Kidney glomerular epithelial cell (primary cell): ENCODE results near the gene METTL16.
A peak's percentile ranks its signal among the peaks of the same experiment; 100 is the strongest.

Experiments
- DNase-seq: peaks from one replicate; lab custom pipeline; 2025; lab: John Stamatoyannopoulos, UW

Gene METTL16

DNA sequence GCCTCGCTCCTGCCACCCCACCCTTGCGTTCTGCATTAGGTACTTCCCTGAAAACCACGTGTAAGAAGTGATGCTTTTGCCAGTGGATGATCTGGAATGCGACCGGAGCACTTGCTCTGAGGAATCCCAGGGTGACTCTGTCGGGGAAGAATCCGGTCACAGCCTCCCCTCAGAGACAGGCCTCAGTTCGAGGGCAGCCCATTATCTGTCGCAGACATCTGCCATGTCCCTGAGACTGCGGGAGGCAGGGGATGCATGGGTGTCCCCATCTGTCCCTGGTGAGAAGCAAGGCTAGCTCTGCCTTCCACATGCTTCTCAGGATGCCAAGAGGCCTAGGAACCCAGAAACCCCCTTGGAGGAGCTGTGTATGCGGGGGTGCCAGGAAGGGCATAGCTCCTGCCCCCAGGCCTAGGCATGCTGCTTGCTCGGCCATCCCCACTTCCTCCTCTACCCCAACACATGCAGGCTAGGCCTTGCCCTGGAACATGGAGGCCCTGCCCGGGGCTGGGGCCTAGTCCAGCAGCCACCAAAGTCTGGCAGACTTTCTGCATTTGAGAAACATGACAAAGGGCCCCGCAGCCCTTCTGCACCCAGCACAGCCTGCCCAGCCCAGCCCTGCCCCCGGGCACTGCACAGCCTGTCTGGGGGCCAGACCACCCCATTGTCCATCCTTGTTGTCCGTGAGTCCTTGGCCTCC lies 131.3 kb downstream of the METTL16 start:
- peak; percentile 16 for DNase-seq

DNA sequence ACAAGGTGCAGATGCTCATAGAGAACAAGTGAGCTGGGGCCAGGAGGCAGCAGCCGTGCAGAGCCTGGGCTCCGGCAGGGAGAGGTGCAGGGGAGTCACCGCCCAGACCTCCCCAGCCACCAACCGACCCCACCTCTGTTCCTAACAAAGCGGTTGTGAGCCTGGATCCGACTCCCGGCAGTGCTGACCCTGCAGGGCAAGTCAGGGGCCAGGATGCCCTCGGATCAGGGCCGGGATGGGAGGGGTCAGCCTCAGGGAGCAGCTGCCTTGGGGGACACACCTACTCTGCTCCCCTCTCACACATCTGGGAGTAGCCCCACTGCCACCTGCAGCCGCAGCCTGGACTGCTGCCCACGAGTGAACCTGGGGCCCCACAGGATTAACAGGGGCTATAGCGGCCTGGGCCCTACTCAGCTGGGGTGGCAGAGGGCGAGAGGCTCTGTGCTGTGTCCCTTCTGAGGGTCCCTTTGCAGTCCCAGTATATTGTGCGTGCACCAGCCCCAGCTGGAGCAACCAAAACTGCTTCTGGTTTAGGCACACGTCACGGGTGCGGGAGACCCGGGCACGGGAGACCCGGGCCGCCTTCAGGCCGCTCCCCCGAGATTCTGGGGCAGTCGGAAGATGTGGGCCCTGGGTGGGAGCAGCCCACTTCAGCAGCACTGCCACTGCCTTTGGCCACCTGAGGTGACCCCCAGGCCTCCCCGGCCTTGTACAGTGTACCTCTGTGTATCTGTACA lies 132.0 kb downstream of the METTL16 start:
- no peak for DNase-seq

DNA sequence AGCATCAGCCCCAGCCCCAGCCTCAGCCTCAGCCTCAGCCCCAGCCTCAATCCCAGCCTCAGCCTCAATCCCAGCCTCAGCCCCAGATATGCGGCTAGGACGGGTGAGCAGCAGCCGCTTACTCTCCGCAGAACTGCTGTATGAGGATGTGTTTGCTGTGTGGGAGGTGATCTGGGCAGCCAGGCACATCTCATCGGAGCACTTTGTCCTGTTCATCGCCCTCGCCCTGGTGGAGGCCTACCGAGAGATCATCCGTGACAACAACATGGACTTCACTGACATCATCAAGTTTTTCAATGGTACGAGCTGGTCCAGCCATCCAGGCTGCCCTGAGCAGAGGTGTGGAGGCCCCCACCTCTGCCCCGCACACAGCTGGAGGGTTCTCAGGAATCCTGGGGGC lies 132.8 kb downstream of the METTL16 start:
- peak; percentile 79 for DNase-seq

DNA sequence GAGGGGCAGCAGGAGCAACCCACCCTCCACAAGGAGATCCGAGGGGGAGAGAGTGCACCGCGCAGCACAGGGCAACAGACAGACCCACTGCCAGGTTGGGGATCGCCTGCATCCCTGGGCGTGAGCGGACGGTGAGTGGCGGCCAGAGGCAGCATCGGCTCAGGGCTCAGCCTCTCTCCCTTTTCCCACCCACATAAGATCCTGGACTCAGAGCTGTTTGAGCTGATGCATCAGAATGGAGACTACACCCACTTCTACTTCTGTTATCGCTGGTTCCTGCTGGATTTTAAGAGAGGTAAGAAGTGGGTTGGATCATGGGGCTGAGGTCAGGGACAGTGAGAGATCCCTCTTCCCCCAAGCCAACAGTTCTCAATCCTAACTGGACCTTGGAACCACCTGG lies 134.0 kb downstream of the METTL16 start:
- DNase-seq = no peak

DNA sequence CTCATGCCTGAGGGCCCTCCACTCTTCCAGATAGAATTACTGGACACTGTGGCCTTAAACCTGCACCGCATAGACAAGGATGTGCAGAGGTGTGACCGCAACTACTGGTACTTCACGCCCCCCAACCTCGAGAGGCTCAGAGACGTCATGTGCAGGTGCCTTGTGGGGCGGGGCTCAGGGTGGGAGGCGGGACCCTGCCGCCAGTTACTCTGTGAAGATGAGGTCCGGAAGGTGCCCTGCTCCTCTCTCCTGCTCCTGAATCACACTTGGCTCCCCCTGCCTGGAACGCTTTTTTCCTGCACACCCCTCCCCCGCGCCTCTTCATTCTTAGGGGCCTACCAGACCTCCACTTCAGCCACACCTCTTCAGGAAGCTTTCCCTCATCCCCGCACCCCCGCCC lies 135.6 kb downstream of the METTL16 start:
- no peak for DNase-seq

DNA sequence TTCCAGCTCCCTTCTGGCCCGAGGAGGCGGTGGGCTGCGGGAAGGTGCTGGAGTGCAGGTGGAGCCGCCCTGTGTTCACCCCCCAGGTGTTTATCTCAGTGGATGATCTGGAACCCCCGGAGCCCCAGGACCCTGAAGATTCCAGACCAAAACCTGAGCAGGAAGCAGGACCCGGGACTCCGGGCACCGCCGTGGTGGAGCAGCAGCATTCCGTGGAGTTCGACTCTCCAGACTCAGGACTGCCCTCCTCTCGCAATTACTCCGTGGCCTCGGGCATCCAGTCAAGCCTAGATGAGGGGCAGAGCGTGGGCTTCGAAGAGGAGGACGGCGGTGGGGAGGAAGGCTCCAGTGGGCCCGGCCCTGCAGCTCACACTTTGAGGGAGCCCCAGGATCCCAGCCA lies 136.3 kb downstream of the METTL16 start:
- DNase-seq = no peak

DNA sequence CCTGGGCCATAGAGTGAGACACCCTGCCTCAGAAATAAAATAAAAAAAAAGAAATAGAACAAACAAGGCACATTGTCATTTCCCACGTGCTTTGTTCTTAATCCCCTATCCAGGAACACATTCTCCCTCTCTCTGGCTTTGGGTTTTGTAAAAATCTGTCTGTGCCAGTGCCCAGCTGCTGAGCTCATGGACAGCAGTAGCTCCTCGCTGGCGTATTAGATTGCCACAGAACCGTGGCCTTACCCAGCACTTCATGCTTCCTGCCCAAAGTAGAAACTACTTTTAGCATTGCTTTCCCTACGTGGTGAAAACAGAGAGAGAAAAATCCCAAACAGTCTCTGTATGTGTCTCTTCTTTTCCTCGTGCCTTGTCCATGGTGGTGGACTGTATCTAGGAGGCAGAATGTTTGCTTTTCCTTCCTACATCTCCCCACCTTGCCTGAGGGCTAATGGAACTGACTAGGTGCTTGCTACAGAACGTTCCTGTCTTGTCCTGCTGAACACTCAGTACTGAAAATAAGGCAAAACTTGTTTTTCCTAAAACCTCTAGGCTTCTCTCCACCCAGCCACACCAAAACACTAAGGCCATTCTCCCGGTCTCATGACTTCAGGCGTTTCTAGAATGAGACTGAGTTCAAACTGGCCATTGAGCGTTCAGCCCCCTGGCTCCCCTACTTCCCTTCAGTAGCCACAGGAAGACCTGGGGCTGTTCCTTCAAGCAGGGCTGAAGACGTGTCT lies 137.0 kb downstream of the METTL16 start:
- no peak for DNase-seq

DNA sequence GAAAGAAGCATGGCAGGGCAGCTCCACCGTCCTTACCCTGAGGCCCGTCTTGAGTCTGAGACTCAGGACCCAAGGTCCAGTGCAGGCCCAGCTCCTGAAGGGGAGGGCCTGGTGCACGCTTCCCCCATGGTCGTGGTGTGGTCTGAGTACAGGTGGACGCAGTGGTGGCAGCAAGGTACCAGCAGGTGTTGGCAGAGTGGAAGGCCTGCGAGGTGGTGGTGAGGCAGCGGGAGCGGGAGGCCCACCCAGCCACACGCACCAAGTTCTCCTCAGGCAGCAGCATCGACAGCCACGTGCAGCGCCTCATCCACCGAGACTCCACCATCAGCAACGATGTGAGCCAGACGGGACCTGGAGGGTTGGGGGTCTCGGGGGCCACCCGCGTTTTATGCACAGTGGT lies 138.5 kb downstream of the METTL16 start:
- DNase-seq = no peak

DNA sequence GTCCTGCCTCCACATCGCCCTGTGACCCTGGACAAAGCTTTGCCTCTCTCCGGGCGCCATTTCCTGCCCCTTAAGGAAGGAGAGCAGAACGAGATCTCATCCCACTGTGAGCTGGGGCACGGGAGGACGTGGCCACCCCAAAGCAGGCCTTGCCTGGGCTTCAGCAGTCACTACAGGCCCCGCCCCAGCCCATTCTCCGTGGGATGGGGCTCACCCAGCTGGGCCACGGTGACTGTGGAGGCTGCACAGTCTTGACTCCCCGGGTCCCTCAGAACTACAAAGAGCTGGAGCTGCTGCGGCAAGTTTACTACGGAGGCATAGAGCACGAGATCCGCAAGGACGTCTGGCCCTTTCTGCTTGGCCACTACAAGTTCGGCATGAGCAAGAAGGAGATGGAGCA lies 139.0 kb downstream of the METTL16 start:
- DNase-seq = no peak

DNA sequence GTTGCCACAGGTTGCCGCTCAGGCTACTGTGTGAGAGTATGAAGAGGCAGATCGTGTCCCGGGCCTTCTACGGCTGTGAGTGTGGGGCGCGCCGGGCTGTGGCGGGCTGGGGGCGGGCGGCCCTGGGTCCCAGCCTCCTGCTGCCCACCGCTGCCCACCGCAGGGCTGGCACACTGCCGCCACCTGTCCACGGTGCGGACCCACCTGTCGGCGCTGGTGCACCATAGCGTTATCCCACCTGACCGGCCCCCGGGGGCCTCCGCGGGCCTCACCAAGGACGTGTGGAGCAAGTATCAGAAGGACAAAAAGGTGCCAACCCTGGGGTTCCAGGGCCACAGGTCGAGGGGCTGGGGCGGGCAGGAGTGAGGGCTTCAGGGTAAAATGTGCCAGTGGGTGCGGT lies 139.5 kb downstream of the METTL16 start:
- DNase-seq = no peak

DNA sequence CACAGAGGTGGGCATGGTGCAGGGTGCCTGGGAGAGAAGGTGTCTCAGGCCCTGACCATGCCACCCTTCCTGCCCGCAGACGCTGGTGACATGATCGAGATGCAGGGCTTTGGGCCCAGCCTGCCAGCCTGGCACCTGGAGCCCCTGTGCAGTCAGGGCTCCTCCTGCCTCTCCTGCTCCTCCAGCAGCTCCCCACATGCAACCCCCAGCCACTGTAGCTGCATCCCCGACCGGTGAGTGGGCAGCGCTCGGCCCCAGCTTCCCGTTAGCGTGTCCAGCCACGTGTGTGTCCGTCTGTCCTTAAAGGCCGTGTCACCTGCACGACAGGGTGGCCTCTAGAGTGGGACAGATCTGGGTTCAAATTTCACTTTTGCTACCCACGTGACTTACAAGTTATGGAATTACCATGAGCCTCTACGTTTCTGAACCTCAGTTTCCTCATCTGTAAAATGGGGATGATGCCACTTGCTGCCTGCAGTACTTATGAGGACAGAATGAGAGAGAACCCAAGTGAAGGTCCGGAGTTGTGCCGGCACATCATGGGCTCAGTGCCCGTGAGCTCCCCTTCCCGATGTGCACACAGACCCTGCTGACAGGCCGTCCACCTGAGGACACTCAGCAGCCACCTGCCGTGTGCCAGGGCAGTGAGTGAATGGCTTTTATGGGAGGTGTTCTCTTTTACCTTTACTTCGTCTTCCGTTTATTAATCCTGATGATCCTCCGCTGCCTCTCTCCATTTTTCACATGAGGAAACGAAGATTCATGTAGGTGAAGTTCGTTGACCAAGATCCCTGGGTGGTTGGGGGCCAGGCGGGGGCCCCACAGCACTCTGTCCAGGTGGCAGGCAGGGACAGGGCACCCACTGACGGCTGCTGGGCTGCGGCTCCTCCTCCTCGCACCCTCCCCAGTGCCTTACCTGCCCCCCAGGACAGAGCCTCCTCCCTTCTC lies 140.2 kb downstream of the METTL16 start:
- no peak for DNase-seq

DNA sequence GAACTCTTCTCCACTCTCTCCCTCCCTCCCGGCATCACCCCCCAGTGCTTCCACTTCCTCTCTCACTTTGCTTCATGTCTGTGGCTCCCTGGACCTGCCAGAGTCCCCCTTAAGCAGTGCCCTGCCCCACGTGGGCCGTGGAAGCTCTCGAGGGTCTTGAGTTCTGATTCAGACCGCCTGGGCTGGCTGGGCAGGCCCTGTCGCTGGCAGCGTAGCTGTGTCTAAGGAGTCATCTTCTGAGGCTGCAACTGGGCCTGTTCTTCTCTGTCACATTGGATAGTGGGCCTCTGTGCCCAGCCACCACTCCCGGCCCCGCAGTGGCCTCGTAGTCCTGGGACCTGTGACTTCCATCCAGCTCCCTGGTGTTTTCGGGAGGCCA lies 141.5 kb downstream of the METTL16 start:
- DNase-seq = no peak

DNA sequence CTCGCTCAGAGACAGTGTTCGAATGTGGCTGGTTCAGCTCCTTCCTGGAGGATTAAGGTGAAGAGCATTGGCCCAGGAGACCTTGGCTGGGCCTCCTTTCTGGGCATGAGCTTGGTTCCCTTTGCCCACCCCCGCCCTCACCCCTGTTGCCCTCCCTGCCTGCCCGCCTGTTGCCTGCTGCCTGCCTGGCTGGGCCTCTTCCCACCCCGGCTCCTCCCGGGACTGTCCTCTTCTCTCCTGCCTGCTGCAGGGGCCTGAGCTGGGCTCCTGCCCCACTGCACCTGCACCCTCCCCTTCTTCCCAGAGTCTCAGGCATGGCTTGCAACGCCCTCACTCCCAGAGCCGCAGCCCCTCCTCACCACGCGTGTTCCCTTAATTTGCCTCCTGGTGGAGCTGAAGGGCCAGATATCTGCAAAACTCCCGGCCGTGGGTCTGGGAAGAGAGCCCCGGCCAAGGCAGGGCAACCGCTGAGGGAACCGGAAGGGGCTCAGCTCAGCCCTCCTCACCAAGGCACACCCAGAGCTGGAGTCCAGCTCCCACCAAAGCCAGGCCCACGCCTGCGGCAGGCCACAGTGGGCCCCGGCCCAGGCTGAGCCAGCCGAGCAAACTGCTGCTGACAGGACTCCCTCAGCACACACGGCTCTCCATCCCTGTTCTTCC lies 142.0 kb downstream of the METTL16 start:
- no peak for DNase-seq

DNA sequence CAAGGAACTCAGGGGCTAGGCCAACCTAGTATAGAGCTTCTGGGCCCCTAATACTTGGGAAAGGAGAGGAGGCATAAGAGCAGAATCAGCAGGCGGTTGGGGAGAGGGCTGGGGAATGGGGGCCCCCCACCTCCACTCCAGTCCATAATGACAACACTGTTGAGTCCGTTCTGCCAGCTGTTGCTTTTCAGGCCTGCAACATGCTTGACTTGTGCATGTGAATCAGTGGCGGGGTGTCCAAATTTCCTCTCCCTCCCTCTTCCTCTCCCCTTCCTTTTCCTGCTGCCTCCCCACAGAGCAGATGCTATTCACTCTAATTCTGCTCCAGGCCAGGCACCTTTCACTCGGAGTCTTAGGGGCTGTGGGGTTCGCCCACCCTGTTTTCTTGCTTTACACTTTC lies 142.6 kb downstream of the METTL16 start:
- DNase-seq = no peak

DNA sequence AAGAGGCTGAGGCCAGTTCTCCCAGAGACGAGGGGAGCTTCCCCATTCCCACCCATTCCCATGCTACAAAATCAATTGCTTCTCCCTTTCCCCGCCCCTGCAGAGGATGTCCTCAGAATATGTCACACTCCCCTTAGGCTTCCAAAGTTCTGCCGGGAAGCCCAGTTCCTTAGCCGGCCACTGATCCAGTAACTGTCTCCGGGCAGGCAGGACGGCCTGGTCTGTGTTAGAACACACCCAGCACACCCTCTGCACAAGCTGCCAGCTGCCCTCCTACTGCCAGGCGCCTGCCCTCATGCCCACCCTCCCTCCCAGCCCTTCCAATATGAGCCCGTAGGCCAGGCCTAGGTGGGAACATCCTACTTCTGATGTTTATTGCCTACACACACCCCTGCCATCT lies 143.3 kb downstream of the METTL16 start:
- no peak for DNase-seq

DNA sequence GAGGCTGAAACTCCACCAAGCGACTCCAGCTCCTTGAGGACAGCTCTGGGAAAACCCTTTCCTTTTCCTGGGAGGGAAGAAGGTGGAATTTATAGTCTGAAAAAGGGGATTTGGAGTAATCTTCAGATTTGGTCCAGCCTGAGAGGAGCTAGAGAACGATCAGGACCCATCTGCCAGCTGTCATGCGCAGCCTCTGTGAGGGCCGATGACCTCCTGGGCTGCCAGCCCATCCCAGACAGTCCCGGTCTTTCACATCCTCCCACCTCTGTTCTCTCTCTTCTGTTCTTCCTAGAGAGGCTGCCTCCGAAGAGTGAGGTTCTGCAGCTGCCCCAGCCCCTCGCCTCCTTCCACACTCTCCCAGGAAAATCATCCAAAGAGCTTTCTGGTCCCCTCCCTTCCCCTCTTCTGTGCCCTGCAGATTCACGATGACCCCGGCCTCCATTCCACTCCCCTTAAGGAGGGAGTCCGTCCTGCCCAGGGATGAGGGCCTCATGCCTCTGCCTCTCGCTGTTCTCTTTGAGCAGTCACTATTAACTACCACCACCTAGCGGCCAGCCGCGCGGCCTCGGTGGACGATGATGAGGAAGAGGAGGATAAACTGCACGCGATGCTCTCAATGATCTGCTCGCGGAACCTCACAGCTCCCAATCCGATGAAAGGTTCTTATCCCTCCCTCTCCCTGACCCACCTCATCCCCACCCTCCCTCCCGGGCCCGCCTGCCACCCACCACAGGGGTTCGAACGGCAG lies 144.8 kb downstream of the METTL16 start:
- DNase-seq = no peak
